ENCODE measurements around the gene IREB2.

GRCh38 chr15:78429477-78429876 is 8.5 kb upstream of the IREB2 start:
- no peak for TF ChIP-seq ARNTL (CRISPR knock-in tag; IDR thresholded peaks at IDR 0.05; ENCODE audit: borderline replicate concordance, low read depth)
- no peak for TF ChIP-seq OSR1 (CRISPR knock-in tag; IDR thresholded peaks at IDR 0.05)
